Smooth muscle cell (in vitro differentiated cells): ENCODE measurements around the gene CD81. TPM values are rescaled to one million over a fixed set of nuclear protein-coding genes. Genes with fewer than 3 reads are reported as not detected.

Experiments used
- DNase-seq: peaks from one replicate; lab custom pipeline; 2025; ENCODE audit not compliant: unreplicated experiment; lab: John Stamatoyannopoulos, UW
- H2AFZ ChIP-seq: fragments of 200-600 bp; sonication (generic); 2 replicates; pipeline ENCODE4 v1.6.0; 2016; ENCODE audit warnings: antibody characterized with exemption, low read depth, mild to moderate bottlenecking
- H3F3A ChIP-seq: fragments of 200-600 bp; sonication (generic); 2 replicates; pipeline ENCODE4 v1.6.0; 2017; ENCODE audit warnings: antibody characterized with exemption, low read depth
- H3K27ac ChIP-seq: fragments of 200-600 bp; sonication (generic); 2 replicates; pipeline ENCODE4 v1.5.1; 2016; ENCODE audit warnings: low read depth, mild to moderate bottlenecking
- H3K27me3 ChIP-seq: fragments of 200-600 bp; sonication (generic); 2 replicates; pipeline ENCODE4 v1.6.1; 2016; ENCODE audit warnings: low read depth, mild to moderate bottlenecking
- H3K36me3 ChIP-seq: fragments of 200-600 bp; sonication (generic); 2 replicates; pipeline ENCODE4 v1.5.1; 2016; ENCODE audit warnings: low read depth
- H3K4me1 ChIP-seq: fragments of 200-600 bp; sonication (generic); 2 replicates; pipeline ENCODE4 v1.5.1; 2016; ENCODE audit warnings: low read depth
- H3K4me2 ChIP-seq: fragments of 200-600 bp; sonication (generic); 2 replicates; pipeline ENCODE4 v1.6.0; 2016; ENCODE audit warnings: mild to moderate bottlenecking
- H3K4me3 ChIP-seq: fragments of 200-600 bp; sonication (generic); 2 replicates; pipeline ENCODE4 v1.5.1; 2016; ENCODE audit warnings: mild to moderate bottlenecking
- H3K79me2 ChIP-seq: fragments of 200-600 bp; sonication (generic); 2 replicates; pipeline ENCODE4 v1.6.0; 2016; ENCODE audit warnings: low read depth, mild to moderate bottlenecking
- H3K9ac ChIP-seq: fragments of 200-600 bp; sonication (generic); 2 replicates; pipeline ENCODE4 v1.6.0; 2016; ENCODE audit warnings: low read depth
- H3K9me3 ChIP-seq: fragments of 200-600 bp; sonication (generic); replicated peaks from 2 replicates; pipeline ENCODE4 v1.5.1; 2016; ENCODE audit warnings: low read depth
- H4K20me1 ChIP-seq: fragments of 200-600 bp; sonication (generic); 2 replicates; pipeline ENCODE4 v1.6.0; 2016; ENCODE audit warnings: low read depth
- WGBS: methylation state at CpG from one replicate; pipeline ENCODE4 v1.1.7; 2016; ENCODE audit warnings: low lambda C conversion rate; 5-methylcytosine and 5-hydroxymethylcytosine counted together
- polyA plus RNA-seq: library from polyadenylated mRNA; unstranded; fragments of >200 nt; fragmentation: Nextera tagmentation; extraction: Ambion mirVana; gene quantifications from 2 replicates; pipeline ENCODE4 v1.2.1, GENCODE V29; 2016
- total RNA-seq: library from RNA; depleted of rRNA; stranded (reverse); fragments of >200 nt; gene quantifications from 2 replicates; pipeline ENCODE4 v1.2.3, GENCODE V29; 2014
- TF ChIP-seq, protein P1 (sequence below): fragments of 200-600 bp; sonication (generic); IDR thresholded peaks from 2 replicates; pipeline ENCODE4 v1.5.1; 2017; ENCODE audit warnings: borderline replicate concordance, mild to moderate bottlenecking, antibody characterized with exemption; ENCODE audit not compliant: insufficient read depth, poor library complexity, severe bottlenecking

The CD81 gene
- total and polyA plus RNA-seq, 2 experiments from 2014 or later = 191 to 519 TPM

DNA sequence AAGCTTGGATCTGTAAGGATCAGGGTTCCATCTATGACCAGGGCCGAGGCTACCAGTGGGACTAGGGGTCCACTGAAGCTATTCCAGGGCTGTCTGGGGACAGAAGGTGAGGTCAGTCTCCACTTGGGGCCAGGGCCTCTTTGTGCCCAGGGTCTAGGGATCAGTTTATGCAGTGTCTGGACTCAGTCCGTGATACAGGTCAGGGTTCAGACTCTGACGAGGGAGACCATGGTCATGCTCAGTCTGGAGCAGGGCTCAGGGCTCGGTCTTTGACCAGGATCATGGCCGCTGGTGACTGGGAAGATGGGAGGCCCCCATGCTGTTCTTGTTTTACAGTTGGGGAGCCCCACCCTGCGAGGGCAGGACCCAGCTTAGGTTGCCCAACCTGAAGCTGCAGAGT, 35.2 kb downstream of the CD81 start:
- H2AFZ ChIP-seq = no peak overlapping the region
- H4K20me1 ChIP-seq = no peaks in the 10 kb centered on the region
- no peaks in the 10 kb centered on the region for H3K36me3 ChIP-seq
- 89% methylated on average over 6 of the region's 6 CpGs for WGBS
- H3K4me3 ChIP-seq = no peak overlapping the region
- no peaks in the 10 kb centered on the region for H3F3A ChIP-seq
- H3K4me1 ChIP-seq = no peaks in the 10 kb centered on the region
- no peak overlapping the region for H3K9ac ChIP-seq
- H3K27me3 ChIP-seq = no peaks in the 10 kb centered on the region
- no peak overlapping the region for H3K4me2 ChIP-seq
- no peak for DNase-seq
- TF ChIP-seq, protein P1, sequence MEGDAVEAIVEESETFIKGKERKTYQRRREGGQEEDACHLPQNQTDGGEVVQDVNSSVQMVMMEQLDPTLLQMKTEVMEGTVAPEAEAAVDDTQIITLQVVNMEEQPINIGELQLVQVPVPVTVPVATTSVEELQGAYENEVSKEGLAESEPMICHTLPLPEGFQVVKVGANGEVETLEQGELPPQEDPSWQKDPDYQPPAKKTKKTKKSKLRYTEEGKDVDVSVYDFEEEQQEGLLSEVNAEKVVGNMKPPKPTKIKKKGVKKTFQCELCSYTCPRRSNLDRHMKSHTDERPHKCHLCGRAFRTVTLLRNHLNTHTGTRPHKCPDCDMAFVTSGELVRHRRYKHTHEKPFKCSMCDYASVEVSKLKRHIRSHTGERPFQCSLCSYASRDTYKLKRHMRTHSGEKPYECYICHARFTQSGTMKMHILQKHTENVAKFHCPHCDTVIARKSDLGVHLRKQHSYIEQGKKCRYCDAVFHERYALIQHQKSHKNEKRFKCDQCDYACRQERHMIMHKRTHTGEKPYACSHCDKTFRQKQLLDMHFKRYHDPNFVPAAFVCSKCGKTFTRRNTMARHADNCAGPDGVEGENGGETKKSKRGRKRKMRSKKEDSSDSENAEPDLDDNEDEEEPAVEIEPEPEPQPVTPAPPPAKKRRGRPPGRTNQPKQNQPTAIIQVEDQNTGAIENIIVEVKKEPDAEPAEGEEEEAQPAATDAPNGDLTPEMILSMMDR = no peak
- no peak overlapping the region for H3K27ac ChIP-seq
- no peaks in the 10 kb centered on the region for H3K9me3 ChIP-seq
- no peaks in the 10 kb centered on the region for H3K79me2 ChIP-seq

DNA sequence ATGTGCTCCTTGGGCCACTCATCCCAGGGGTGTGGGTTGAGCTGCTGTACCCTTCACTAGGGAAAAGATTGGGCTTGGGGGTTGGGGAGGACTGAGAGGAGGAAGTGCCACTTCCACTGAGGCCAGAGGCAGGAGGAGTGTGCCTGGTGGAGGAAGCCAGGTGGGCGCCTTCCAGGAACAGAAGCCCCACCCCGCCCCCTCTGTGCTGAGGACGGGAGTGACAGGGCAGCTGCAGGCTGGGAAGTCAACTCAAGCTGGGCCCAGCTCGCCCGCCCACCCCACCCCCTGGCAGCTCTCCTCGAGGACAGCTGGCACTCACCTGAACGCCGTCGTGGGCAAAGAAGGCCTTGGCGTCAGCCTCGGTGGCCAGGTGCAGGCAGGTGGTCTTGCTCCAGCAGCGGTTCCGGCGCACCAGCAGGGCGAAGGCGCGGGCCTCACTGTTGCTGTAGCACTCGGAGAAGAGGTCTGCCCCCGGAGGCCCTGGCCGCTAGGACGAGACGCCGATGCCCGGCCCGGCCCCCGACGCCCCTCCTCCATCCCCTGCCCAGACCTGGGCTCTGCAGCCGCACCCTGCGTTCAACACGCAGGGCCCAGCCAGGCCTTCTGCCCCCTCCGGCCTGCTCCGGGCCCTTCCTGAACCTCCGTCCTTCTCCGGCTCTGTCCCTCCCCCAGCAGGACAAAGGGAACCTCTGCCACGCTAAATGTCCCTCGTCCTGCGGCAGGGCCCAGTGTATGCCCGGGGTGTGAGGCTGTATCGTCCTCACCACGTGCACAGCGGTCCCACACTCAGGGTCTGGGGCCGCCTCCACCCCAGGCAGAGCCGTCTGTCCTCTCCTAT, 36.9 kb downstream of the CD81 start:
- 93% methylated on average over 25 of the region's 43 CpGs for WGBS
- H3K9ac ChIP-seq = no peak overlapping the region
- no peak overlapping the region for H2AFZ ChIP-seq
- no peaks in the 10 kb centered on the region for H3K9me3 ChIP-seq
- H3K36me3 ChIP-seq = no peaks in the 10 kb centered on the region
- H3K27me3 ChIP-seq = no peaks in the 10 kb centered on the region
- H3K4me1 ChIP-seq = no peaks in the 10 kb centered on the region
- no peaks in the 10 kb centered on the region for H3K79me2 ChIP-seq
- no peak overlapping the region for H3K4me3 ChIP-seq
- TF ChIP-seq, protein P1 = no peak
- no peaks in the 10 kb centered on the region for H3F3A ChIP-seq
- H4K20me1 ChIP-seq = no peaks in the 10 kb centered on the region
- no peak overlapping the region for H3K4me2 ChIP-seq
- no peak for DNase-seq
- H3K27ac ChIP-seq = no peak overlapping the region

DNA sequence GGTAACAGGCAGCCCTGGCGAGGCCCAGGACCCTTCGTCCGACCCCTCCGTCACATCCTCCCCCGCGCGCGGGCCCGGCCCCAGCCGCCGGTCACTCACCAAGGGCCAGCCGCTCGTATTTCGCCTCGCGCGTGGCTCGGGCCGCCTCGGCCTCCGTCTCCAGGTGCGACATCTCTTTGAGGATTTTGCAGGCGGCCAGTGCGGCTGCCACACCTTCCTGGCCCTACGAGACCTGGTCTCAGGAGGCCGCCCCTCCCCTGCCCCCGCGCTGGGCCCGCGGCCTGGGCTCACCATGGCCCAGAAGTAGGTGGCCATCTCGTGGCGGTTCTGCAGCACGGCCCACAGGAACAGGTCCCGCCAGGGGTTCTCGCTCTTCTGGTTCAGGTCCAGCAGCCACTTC, 37.5 kb downstream of the CD81 start:
- Histone ChIP-seq H4K20me1 (no peaks in the 10 kb centered on the region), H3K9me3 (no peaks in the 10 kb centered on the region), H3K9ac (no peak overlapping the region), H3K4me2 (no peak overlapping the region), H3K27me3 (no peaks in the 10 kb centered on the region), H3F3A (no peaks in the 10 kb centered on the region), H3K79me2 (no peaks in the 10 kb centered on the region), H3K27ac (no peak overlapping the region), H3K4me1 (no peaks in the 10 kb centered on the region), H3K4me3 (no peak overlapping the region), H2AFZ (no peak overlapping the region), H3K36me3 (no peaks in the 10 kb centered on the region)
- 97% methylated on average over 25 of the region's 35 CpGs for WGBS
- DNase-seq = no peak
- TF ChIP-seq, protein P1 = no peak

DNA sequence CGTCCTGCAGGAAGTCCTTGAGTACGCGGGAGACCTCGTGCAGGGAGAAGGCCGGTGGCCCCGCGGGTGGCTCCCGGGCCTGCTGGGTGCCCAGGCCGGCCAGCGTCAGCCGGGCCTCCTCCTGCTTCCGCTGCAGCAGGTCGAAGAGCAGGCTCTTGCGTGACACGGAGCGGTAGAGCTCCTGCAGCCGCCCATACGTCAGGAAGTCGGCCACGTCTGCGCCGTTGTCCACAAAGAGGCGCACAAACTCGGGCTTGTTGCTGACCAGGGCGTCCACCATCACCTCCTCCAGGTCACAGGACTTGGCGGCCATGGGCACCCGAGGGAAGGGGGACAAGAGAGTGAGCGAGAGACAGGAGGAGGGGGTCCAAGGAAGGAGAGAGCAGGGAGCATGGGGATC, 38.1 kb downstream of the CD81 start:
- Histone ChIP-seq H3F3A (no peaks in the 10 kb centered on the region), H2AFZ (no peak overlapping the region), H3K27me3 (no peaks in the 10 kb centered on the region), H4K20me1 (no peaks in the 10 kb centered on the region), H3K36me3 (no peaks in the 10 kb centered on the region), H3K27ac (no peak overlapping the region), H3K9me3 (no peaks in the 10 kb centered on the region), H3K9ac (no peak overlapping the region), H3K4me2 (no peak overlapping the region), H3K4me1 (no peaks in the 10 kb centered on the region), H3K4me3 (no peak overlapping the region), H3K79me2 (no peaks in the 10 kb centered on the region)
- DNase-seq = no peak
- TF ChIP-seq, protein P1 = no peak
- 94% methylated on average over 27 of the region's 28 CpGs for WGBS
